ENCODE data around the gene SLC30A7. TPM values are rescaled to one million over a fixed set of nuclear protein-coding genes. Genes with fewer than 3 reads are reported as not detected.
"Not testable (repeated sequence)": the region's sequence is repeated elsewhere in the genome, so short reads cannot be mapped to it uniquely, and the experiment has no call there.

Gene SLC30A7
- 9.6 TPM for polyA plus RNA-seq (2013, experiment 1 of 2; ENCODE audit: insufficient read length)
- 10.0 TPM for polyA plus RNA-seq (2013, experiment 2 of 2; ENCODE audit: insufficient read length)

DNA sequence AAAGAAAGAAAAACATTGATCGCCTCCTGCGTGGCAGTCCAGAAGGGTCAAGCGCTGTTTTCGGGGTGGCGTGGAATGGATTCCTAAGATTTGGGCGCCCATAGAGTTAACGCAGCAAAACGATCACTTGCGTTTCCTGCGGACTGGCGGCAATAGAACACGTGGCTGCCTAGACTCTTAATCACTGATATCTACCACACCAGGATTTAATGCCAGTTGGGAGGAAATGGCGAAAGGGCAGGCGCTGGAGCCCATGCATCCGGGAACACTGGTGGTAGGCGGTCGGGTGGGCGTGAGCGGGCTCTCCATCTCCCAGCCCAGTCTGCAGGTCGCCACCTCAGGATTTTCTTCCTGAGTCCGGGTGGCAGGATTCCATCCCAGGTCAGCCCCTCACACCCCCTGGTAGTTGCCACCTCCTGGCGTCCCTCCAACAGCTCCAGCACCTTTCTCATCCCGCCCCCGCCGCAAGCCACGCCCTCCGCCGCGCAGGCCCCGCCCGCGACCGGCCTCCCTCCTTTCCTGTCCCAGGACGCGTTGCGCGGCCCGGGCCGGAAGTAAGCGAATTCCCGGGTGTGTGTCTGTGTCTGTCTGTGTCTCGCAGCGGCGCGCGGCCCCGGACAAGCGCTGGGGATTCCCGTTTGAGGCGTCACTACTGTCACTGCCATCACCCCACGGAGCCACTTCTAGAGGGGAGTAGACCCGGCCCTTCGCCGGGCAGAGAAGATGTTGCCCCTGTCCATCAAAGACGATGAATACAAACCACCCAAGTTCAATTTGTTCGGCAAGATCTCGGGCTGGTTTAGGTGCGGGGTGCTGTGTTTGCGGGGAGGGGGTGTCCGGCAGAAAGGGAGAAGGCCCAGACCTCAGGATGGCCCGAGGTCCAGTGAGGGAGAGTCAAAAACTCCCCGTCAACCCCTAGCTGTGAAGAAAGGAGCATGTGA, at the start of gene SLC30A7:
SLC30A7 (plus strand) TSS at position 551 of the 941 bp plus-strand sequence; CDS start at position 724, 173 bp downstream.
- DNase-seq, result peak; percentile 93

- peak; percentile 26 for DNase-seq
Observed at GRCh38 chr1:100847361-100848082, 48.4 kb upstream of the SLC30A7 start.

GRCh38 chr1:100851726-100852125, 44.2 kb upstream of the SLC30A7 start:
- peak; percentile 15 for DNase-seq

- no peak for DNase-seq
Observed at GRCh38 chr1:100852976-100853375, 42.9 kb upstream of the SLC30A7 start.

- DNase-seq, result peak; percentile 80
Observed at GRCh38 chr1:100855116-100855515, 40.8 kb upstream of the SLC30A7 start.

- peak; percentile 75 for DNase-seq
Observed at GRCh38 chr1:100860397-100860991, 35.4 kb upstream of the SLC30A7 start.

DNA sequence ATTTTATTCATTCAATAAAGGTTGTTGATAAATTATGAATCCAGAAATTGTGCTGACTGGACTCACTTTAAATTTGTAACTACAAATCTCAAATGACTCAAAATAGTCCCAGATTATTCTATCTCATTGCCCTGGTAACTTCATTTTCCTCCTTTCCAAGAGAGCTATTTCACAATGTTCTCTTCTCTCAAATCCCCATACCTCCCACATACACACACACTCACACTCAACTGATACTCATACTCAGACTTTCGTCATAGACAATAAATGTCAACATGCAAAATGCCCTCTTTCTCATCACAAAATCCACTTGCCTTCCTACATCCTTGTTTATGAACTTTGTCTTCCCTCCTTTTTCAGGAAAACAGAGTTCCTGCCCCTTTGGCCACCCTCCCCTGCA, 34.5 kb upstream of the SLC30A7 start:
- no peak for DNase-seq

GRCh38 chr1:100862591-100862990, 33.3 kb upstream of the SLC30A7 start:
- DNase-seq, result peak; percentile 83

DNA sequence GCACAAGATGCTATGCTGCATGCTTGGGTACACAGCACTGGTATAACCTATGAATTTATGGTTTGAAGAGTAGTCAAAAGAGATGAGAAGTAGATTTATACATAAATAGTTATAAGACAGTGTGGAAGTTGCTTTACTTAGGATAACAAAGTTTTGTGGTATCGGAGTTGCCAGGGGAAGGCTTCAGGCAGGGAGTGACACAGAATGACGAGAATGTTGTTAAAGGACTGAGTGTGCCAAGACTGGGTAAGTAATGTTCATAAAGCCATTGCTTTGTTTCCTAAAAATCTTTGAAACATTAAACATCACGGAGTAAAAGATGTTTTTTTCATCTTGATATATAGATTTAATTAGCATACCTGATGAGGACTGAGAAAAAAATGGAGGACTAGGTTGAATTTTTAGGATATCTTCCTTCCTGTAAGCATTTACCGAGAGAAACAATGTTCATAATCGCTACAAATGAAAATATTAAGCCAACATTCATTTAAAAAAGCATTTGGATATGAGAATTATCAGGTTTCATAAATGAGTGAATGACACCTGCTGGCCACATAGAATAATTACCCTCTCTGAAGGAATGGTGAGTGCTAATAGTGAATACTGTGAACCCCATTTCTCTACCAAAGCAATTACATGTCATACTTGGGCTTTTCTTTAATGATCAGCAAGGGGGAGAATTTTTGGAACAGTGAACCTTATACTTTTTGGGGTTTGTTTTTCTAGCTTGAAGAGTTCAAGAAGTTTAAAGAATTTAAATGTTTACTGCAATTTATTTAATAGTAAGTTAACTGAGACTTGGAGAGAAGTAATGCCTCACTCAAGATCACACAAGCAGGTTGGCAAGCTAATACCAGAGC, 29.6 kb upstream of the SLC30A7 start:
- DNase-seq, result peak; percentile 60

- no peak for DNase-seq
Observed at GRCh38 chr1:100866901-100867206, 29.0 kb upstream of the SLC30A7 start.

- DNase-seq, result peak; percentile 47
Observed at GRCh38 chr1:100868364-100868995, 27.4 kb upstream of the SLC30A7 start.

DNA sequence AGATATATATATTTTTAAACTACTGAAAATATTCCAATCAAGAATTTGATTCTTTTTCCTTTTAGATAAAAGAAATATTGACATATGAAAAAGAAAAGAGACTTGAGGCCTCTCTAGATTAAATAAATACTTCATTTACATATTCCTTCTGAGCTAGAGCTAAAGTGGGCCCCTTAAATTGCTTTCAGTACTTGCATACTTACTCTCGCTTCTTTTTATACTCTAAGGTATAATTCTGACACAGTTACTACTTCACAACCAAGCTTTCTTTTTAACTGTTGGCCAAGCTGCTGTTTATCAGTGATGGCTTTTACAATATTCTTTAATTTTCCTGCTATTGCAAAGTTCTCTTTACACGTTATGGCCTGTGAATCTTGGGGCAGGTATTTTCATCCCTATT, 25.9 kb upstream of the SLC30A7 start:
- no peak for DNase-seq

- no peak for DNase-seq
Observed at GRCh38 chr1:100874433-100874832, 21.5 kb upstream of the SLC30A7 start.

DNA sequence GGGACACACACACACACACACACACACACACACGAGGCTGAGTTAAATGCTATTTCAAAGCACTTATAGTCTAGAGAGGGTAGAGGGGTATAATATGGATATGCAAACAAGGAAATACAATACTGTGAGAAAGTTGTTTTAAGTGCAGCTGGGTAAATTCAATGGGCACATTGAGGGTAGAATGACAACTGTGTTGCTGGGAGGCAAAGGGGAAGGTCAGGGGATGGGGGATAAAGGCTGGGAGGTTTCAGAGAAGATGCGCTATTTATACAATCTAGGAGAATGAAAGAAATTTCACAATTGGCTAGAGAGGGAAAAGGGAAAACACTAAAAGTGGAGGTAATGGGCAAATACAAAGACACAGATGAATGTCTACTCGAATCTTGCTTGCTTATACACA, 20.7 kb upstream of the SLC30A7 start:
- DNase-seq, result no peak

DNA sequence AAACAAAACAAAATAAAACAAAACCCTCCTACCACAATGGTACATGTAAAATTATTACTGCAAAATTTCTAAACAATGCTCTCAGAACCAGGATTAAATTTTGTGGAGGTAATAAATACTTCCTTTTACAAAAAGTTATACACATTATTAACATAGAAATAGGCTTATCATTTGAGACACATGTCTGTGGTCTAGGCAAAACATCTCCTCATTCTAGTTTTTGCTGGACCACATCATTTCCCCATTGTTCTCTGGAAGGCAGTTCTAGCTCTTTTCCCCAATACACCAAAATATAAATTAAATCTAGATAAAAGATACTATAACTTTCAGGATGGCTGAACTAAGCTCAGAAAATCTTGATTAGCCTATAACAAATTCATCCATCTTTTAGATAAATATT, 19.6 kb upstream of the SLC30A7 start:
- DNase-seq, result no peak

DNA sequence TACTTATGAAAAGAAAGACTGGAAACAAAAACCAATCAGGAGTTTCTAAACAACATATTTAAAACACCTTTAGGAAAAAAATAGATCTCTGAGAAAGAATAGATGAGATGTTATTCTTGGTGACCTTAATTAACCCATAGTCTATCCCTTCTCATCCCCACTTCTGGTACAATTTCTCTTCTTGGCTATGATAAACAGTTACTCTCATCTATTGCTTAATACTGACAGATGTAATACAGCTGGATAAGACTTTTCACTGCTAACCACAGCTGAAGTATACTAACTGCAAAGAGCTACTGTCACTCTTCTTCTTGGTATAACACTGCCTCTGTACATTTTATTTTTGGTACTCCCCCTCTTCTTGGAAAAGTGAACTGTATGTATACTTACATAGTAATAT, 16.5 kb upstream of the SLC30A7 start:
- DNase-seq, result no peak

GRCh38 chr1:100881687-100882086, 14.2 kb upstream of the SLC30A7 start:
- DNase-seq, result no peak

DNA sequence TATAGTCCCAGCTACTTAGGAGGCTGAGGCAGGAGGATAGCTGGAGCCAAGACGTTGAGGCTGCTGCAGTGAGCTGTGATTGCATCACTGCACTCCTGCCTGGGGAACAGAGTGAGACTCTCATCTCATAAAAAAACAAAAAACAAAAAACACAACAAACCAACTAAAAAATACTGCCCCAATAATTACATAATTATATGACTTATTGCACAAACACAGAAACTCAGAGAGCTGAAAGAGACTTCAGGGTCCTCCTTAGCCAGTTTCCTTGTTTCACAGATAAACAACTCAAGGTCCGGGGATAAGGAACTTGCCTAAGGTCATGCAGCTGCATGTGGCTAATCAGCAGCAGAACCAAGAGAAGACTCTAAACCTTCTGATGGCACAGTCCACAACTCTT, 13.2 kb upstream of the SLC30A7 start:
- DNase-seq, result no peak

GRCh38 chr1:100883963-100884362, 11.9 kb upstream of the SLC30A7 start:
- peak; percentile 73 for DNase-seq

DNA sequence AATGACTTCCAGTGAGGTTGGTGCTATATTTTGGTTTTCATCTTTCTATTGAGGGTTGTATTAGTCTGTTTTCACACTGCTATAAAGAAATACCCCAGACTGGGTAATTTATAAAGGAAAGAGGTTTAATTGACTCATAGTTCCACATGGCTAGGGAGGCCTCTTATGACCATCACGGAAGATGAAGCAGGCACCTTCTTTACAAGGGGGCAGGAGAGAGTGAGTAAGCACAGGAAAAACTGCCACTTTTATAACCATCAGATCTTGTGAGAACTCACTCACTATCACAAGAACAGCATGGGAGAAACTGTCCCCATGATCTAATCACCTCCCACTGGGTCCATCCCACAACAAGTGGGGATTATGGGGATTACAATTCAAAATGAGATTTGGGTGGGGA, 6.9 kb upstream of the SLC30A7 start:
- DNase-seq, result not testable (repeated sequence)

- not testable (repeated sequence) for DNase-seq
Observed at GRCh38 chr1:100889869-100890482, 5.9 kb upstream of the SLC30A7 start.
